Islet precursor cell (in vitro differentiated cells): Measurements from ENCODE around the gene TBC1D9.

Source experiments
- DNase-seq: peaks from one replicate; pipeline ENCODE4 v3.0.0-alpha.2; 2018

The TBC1D9 gene

DNA sequence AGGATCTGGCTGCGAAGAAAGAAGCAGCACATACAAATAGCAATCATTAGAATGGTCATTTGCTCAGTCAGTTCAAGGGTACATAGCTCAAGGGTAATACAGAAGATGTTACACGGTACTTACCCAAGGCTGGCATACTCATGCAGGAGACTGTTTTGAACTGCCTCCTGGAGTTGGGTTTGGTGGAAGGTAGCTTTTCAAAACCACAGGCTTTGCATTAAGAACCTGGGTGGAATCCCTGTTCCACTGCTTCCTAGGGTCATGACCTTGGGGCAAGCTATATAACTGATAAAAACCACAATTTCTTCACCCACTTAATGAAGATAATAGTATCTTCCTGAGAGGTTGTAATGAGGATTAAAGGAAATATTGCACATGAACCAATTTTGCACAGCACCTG lies 36.5 kb downstream of the TBC1D9 start:
- DNase-seq: no peak

DNA sequence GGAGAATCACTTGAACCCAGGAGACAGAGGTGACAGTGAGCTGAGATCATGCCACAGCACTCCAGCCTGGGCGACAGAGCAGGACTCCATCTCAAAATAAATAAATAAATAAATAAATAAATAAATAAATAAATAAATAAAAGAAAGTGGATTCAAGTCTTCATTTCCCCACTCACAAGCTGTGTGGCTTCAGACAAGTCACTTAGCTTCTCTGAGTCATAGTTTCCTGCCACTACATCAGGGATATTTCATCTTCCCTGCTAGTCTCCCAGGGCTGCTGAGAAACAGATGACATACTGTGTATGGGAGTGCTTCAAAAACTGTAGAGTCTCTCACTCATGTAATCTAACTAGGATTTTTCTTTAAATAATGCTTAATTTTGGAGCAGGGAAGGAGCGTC lies 37.2 kb downstream of the TBC1D9 start:
- DNase-seq: no peak

DNA sequence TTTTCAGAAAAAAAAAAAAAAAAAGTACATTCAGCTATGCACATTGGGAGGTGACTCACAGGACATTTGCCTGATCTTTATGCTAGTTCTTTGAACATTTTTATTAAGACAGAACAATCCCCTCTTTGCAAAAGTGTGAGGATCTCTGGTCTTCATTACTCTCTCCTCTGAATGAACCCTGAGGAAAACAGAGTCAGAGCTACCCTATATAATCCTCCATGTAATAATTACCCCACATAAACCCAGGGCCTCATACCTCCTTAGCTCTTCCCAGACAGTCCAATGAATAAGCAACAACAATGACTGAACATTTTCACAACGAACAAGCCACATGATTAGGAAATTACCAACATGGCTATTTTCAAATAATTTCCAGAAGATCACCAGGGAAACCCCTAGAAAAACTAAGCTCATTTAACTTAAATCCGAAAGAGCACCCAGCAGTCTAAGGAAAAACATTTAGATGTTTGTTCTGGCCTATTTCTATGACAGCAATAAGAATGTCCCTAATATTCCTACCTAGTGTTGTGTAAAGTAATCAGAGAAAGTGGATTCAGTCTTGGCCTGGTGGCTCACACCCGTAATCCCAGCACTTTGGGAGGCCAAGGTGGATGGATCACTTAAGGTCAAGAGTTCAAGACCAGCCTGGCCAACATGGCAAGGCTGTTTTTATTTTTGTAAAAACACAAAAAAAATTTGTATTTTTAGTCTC lies 37.8 kb downstream of the TBC1D9 start:
- no peak for DNase-seq

DNA sequence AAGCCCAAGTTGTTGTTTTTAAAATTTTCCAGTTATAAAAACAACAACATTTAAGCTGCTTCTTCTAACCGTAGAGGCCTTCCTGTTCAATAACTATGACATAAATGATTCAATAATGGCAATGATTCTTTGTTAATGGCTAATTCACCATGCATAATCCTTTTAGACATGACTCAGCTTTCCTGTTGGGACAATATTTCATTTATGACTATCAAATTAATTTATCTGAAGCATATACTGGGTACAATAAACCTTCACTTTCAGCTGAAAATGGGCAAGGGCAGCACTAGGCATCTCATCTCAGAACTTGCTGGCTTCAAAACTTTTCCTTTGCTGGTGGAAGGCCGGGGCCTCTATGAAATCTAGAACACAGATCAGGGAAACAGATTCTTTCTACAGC lies 38.9 kb downstream of the TBC1D9 start:
- no peak for DNase-seq

DNA sequence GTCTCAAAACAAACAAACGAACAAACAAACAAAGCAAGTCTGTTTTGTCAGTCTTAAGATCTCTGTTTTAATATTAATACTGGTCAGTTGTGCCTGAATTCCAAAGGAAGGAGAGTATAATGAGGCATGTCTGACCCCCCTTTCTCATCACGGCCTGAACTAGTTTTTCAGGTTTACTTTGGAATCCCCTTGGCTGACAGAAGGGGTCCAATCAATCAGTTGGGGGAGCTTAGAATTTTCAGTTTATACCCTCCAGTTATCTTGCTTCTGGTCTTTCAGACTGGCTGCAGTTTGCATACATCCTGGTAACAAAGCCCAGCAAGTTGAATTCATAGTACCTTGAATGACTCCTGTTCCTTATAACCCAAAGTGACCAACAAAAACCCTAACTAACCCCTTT lies 41.1 kb downstream of the TBC1D9 start:
- no peak for DNase-seq

DNA sequence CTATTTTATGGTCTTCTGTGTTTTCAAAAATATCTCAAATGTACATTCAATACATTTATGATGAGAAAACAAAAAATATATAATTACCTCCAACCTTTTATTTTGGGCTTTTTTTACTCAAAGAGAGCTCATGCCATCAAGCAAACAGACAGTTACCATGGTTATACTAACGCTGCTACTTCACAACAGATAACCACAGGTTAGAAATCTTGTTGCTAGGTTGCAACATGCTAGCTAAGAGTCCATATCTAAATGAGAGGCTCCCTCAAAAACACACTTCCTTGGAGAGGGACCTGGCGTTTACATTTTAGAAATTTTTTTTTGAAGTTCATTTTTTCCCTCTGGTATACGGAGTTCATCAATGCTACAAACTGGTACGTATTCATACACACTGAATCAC lies 44.3 kb downstream of the TBC1D9 start:
- DNase-seq: no peak

DNA sequence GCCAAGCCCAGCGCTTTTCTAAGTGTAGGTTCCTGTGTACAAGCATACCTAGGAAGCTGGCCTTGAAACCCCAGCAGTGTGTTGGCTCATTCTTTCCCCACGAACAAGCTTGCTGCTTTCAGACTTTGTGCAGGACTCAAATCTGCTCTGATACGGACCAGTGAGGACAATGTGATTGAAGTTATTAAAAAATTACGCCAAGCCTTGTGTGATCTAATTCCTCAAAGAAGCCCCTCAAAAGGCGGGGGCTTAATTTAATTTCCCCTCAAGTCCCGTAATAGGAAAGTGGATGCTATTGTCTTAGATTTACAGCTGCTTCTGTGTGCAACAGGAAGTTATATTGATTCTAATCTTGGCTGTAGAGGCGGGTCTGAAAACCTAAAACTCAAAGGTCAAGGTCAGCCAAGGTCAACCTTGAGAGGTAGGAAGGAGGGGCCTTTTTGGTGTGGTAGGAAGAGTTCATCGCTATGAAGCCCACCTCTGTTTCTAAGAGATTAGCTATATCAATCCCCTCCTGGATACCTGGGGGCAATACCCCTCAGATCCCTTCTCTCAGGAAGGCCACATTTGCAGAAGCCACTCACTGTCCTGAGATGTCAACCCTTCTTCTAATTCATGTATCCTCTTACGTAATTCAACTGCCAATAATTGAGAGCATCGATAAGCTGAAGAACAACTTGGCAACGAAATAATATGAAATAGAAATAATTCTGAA lies 45.1 kb downstream of the TBC1D9 start:
- no peak for DNase-seq

DNA sequence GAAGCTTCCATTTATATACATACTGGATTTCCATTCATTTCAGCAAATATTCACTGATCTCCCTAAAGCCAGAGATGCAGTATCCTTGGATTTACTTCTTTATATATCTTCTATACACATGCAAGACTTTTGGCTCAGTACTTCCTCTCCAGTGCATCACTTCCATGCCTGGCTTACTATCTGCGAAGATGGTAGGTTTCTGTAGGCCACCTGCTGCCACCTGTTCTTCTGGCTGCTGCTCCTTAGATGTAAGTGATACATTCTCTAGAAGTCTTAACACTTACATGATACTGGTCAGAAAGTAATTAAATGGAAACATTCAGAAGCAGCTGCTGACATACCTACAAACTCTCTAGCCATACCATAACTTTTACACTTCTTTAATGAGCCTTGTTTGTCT lies 48.9 kb downstream of the TBC1D9 start:
- no peak for DNase-seq

DNA sequence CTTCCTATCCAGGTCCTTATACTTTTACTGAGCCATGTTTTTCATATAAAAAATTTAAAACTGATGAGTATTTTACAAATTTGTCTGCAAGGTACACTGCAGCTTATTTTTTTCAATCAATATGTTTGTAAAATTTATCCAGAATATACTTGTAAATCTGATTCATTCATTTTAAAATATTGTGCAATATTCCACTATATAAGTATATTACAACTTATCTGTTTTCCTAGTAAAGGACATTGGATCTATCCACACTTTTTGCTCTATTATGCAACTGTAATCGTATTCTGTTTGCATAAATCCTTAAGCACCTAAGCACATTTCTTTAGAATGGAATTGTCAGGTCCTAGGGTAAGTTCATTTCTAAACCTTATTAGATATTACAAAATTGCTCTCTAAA lies 49.5 kb downstream of the TBC1D9 start:
- no peak for DNase-seq

DNA sequence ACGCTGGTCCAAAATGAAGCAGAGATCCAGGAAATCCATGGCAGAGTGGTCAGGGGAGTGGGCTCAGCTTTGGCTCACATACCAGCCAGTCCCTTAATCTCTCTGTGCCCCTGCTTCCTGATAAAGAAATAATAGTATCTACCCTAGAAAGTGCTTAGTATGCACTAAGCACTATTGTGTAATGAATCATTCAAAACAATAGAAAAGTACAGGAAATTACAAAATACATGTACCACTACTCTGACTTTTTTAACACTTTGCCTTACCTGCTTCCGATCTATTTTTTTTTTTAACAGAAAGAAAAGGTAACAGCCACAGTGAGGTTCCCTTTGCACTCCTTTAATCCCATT lies 49.9 kb downstream of the TBC1D9 start:
- no peak for DNase-seq

DNA sequence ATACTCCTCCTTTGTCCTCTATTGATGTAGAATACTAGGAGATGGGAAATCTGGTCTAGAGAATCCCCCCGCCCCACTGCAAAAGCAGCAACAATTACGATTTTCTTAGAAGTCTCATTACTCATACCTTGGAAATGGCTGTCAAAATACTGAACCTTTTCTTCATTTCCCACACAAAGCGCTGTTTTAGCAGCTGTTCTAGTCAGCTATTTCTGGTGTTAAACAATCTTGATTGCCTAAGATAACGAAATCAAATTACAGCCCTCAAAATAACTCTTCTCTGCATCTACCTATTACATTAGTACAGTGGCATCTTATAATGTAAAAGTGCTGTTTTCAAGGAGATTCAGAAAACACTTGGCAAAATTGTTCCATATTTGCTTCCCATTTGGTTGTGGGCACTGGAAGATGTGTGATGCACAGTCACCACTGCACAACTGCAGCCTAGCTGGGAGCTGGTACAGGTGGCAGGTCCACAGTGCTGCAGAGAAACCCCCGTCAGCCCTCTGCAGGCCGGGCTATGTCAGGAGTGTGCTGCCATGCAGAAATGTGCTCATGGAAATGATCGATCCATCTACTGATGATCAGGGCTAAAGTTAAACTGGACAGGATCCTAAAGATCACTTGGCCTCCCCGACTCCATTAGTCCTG lies 50.4 kb downstream of the TBC1D9 start:
- no peak for DNase-seq

DNA sequence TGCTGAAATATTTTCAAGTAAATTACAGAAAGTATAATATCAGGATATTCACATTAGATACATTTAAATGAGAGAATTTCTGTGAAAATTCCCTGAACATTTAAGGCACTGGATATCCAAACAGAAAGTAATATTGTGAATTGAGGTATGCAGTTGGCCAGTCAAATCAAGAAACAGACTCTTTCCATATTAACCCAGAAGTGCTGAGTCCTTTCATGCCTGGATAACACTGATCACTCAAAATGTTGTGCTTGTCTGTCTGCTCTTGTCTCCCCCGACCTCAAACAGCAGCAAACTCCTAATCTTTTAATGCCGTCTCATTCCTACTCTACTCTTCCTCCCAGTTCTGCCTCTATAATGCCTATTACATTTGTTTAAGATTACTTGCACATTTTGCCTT lies 51.2 kb downstream of the TBC1D9 start:
- no peak for DNase-seq

DNA sequence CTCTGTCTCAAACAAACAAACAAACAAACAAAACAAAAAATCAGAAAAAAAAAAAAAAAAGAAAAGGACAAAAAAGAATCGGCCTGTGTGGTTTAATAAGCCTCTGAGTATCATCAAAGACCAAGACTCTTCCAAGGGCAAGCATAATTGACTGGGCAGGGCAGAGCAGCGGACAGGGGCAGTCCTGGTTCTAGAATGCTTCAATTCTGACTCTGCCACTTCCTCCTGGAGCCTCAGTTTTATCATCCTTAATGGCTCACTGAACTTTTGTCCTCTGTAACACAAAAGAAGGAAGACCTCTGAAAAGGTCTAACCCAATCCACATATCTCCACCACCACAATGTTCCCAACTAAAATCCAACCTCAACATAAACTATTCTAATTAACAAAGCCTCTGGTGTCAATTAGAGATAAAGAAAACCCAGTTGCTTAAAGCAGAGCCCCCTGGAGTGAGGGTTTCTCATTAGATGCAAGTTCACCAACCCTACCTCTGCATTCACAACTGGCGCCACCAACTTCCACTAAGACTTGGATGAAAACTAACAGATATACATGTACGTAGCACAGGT lies 51.7 kb downstream of the TBC1D9 start:
- no peak for DNase-seq

DNA sequence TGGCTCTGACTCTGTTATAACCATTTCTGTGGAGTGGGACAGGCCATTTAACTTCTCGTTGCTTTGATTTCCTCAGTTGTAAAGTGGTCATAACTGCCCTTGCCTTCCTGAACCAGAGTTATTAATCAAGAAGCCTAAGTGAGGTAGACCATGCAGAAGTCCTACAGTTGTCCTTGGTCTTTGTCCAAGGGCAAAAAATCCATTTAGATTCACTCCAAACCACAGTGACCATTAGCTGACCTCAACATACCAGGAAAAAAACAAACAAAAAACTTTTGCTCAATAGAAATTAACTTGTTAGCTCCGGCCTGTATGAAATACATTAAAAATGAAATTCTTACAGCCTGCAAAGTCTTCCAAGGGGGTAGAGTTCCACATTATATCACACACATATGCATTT lies 52.7 kb downstream of the TBC1D9 start:
- no peak for DNase-seq

DNA sequence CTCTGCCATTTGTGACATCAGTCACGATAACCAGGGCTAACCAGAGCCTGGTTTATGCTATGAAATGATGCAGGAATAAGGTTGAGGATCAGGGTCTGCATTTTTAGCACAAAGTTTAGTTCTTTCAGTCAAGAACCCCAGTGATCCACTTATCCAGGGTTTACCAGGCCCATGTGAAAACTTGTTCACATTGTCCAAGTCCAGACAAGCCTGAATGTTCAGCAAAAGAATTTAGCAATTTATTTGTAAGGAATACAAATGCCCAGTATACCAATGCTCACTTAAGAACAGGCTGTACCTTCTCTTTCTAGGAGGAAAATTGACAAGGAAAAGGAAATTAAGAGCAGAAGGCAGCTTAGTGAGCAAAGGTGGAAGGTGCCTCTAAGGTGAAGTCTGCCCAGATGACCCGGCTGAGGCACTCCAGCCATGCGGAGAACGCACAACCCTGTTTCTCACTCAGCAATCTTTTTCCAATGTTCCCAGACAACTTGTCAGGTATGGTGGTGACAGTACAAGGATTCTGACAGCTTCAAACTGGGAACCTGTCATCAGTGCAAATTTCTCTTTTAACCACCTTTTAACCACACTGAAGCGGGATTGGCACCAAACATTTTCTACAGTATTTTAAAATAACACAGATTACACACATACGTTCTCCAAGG lies 54.0 kb downstream of the TBC1D9 start:
- no peak for DNase-seq

DNA sequence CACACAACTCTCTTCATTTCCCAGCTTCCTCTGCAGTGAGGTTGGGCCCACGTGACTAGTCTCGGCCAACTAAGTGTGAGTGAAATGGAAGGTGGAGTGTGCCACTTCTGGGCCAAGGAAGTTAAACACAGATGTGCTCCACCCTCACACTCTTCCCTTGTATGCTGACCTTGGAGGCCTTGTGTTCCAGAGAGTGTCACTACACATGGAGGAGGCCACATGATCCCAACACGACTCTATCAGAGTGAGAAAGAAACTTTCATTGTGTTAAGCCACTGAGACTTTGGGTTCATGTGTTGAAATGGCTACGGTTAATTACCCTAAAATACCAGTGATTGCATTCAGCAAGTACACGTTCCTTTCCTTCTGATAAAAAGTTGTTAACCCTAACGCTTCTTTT lies 55.1 kb downstream of the TBC1D9 start:
- no peak for DNase-seq

DNA sequence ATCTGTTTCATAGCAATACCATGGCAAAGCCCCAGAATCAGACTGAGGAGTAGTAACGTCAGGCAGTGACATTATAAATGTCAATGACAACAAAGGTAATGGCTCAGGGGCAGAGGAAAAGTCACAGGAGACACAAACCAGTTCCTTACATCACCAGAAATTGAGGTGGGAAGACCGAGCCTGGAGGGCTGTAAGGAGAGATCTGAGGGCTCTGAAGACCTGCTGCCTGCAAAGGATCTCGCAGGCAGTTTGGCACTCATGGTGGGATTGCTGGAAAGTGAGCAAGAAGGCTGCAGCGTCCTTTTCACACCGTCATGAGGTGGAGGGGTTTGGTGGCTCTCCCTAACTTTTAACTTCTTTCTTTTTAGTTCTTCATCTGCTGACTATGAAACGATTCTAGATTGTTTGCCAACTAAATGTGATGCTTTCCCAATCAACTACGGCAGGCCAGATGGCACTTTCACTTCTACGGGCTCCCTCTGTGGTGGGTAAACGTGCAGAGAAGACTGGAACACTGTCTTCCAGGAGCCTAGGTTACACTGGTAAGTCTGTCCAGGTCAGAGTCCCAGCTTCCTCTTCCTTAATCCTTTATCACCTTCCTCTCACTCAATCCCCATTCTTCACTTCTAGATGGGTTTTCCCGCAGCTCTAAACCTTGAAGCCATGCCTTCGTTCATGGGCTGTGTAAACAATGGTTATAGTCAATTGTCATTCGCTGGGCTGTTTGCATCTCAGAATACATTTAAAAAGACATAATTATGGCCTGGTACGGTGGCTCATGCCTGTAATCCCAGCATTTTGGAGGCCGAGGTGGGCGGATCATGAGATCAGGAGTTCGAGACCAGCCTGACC lies 58.2 kb downstream of the TBC1D9 start:
- peak; percentile 71 for DNase-seq

DNA sequence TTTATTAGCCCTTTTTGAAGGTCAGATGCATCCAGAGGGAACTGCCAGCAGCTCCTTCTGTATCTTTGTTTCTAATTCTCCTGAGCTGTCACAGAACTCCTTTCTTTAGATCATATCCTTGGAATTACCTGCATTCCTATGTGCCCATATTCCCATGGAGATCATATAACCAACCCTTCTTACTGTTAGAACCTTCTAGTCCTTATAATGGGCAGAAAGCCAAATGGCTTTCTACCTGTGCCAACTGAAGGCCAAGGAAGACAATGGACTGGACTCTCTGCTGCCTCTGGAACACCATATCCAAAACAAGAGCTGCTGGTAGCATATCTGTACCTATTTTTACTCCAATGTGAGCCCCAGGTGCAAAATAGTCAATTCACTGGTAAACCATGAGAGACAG lies 60.7 kb downstream of the TBC1D9 start:
- no peak for DNase-seq

DNA sequence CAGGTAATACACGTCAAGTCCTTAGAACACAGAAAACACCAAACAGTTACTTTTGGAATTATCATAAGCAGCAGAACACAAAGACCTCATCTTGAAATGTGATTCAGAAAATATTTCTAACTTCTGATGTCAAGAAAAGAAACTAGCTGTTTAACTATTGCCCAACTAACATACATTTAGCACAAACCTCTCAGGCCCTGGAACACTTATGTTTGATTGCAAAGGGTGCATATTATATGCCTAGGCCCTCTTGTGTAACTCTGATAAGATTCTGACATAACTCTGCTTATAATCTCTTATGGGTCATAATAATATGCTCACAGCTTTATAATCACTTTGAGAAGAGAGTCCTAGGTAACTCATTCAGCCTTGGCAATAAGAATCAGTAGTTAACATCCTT lies 62.6 kb downstream of the TBC1D9 start:
- no peak for DNase-seq

DNA sequence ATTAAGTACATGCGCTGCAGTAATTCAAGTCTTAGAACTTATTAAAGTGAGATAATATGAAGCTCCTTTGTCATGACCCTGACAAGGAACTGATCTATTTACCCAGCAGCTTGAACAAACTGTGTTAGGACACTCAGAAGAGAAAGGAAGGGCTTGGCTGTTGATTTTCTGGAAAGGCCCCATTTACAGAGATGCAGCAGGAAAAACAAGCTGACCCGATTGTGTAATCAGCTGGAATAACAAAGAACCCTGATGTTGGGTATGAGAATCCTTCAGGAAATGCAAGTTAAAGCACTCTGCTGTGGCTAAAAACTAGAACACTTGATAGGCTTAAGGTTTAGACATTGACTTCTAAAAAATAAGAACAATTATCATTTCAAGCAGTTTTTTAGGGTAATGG lies 64.8 kb downstream of the TBC1D9 start:
- DNase-seq: no peak

DNA sequence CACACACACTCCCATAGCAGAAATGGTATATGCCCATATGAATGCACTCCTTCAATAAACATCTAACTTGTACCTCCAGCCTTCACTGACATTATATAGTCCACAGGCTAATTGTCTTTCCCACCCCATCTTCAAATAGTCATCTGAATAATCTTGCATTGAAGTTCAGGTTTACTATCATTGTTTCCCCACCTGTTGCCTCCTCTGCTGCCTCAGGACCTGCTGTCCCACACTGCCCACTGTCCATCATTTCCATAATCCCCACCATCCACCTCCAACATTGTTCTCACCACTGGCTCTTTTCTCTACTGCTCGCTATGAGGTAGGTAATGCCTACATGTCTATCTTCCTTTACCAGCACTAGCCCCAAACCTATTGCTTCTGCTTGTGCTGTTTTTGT lies 66.1 kb downstream of the TBC1D9 start:
- no peak for DNase-seq

DNA sequence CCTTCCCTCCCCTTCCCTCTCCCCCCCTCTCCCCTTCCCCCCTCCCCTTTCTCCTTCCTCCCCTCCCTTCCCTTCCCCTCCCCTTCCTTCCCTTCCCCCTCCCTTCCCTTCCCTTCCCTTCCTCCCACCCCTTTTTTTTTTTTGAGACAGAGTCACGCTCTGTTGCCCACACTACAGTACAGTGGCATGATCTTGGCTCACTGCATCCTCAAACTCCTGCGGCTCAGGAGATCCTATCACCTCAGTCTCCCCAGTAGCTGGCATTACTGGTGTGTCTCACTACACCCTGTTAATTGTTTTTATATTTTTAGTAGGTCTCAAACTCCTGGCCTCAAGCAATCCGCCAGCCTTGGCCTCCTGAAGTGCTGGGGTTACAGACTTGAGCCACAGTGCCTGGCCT lies 66.6 kb downstream of the TBC1D9 start:
- DNase-seq: no peak
